GM23338 (cell line): ENCODE measurements around the gene CSF2RB. TPM values are rescaled to one million over a fixed set of nuclear protein-coding genes. Genes with fewer than 3 reads are reported as not detected.

Experiments
- CREB1 ChIP-seq: fragments of 250-450 bp; sonication (Bioruptor Pico); IDR thresholded peaks from 2 replicates; pipeline ENCODE4 v1.5.0; 2020; ENCODE audit warnings: low read depth, mild to moderate bottlenecking, moderate library complexity
- ETS1 ChIP-seq: IDR thresholded peaks from 2 replicates; pipeline ENCODE4 v1.6.1; 2016; ENCODE audit warnings: antibody characterized with exemption
- EZH2 ChIP-seq: fragments of 200-600 bp; sonication (generic); IDR thresholded peaks from one replicate; pipeline ENCODE4 v1.8.0; 2017; ENCODE audit warnings: antibody characterized with exemption, mild to moderate bottlenecking, low read depth; ENCODE audit not compliant: unreplicated experiment
- EZH2phosphoT487 ChIP-seq: fragments of 200-600 bp; sonication (generic); IDR thresholded peaks from one replicate; pipeline ENCODE4 v1.8.1; 2018; ENCODE audit warnings: antibody characterized with exemption; ENCODE audit not compliant: unreplicated experiment
- JUNB ChIP-seq: IDR thresholded peaks from one replicate; pipeline ENCODE4 v1.6.1; 2016; ENCODE audit warnings: antibody characterized with exemption; ENCODE audit not compliant: unreplicated experiment
- NANOG ChIP-seq: IDR thresholded peaks from 2 replicates; pipeline ENCODE4 v1.6.1; 2016; ENCODE audit warnings: antibody characterized with exemption, borderline replicate concordance
- STAT1 ChIP-seq: IDR thresholded peaks from one replicate; pipeline ENCODE4 v1.6.1; 2016; ENCODE audit warnings: antibody characterized with exemption; ENCODE audit not compliant: unreplicated experiment
- ZNF331 ChIP-seq: fragments of 250-450 bp; sonication (Bioruptor Pico); IDR thresholded peaks from 2 replicates; pipeline ENCODE4 v1.5.0; 2020; ENCODE audit warnings: low read depth, mild to moderate bottlenecking, moderate library complexity
- ZNF462 ChIP-seq: fragments of 250-450 bp; sonication (Bioruptor Pico); IDR thresholded peaks from 2 replicates; pipeline ENCODE4 v1.5.0; 2020; ENCODE audit warnings: mild to moderate bottlenecking, moderate library complexity
- polyA plus RNA-seq: library from polyadenylated mRNA; unstranded; fragments of >200 nt; fragmentation: Nextera tagmentation; extraction: Ambion mirVana; gene quantifications from 2 replicates; pipeline ENCODE4 v1.2.1, GENCODE V29; 2016
- total RNA-seq: library from RNA; depleted of rRNA; stranded (reverse); fragments of >200 nt; shearing (Covaris generic); gene quantifications from 2 replicates; pipeline ENCODE4 v1.2.3, GENCODE V29; 2014

CSF2RB gene
- total and polyA plus RNA-seq, 2 experiments from 2014 or later, result not detected

GRCh38 chr22:36933629-36934417 is 20.4 kb downstream of the CSF2RB start (continued):
- TF ChIP-seq ZNF462 (CRISPR knock-in tag), result no peak
- no peak for TF ChIP-seq EZH2
- no peak for TF ChIP-seq JUNB
- TF ChIP-seq ZNF331 (CRISPR knock-in tag), result no peak
- no peak for TF ChIP-seq ETS1
- TF ChIP-seq EZH2phosphoT487, result no peak
- no peak for TF ChIP-seq STAT1
- no peak for TF ChIP-seq NANOG
- TF ChIP-seq CREB1 (CRISPR knock-in tag), result no peak
